NCI-H510A treated with DMSO at 0.1 percent for 48 hours (cell line): ENCODE measurements around the gene KCTD1.

Experiments
- DNase-seq: peaks from one replicate; lab custom pipeline; 2025; lab: John Stamatoyannopoulos, UW

Gene KCTD1

GRCh38 chr18:26549263-26550094 is 1.1 kb upstream of the KCTD1 start:
- no peak for DNase-seq

DNA sequence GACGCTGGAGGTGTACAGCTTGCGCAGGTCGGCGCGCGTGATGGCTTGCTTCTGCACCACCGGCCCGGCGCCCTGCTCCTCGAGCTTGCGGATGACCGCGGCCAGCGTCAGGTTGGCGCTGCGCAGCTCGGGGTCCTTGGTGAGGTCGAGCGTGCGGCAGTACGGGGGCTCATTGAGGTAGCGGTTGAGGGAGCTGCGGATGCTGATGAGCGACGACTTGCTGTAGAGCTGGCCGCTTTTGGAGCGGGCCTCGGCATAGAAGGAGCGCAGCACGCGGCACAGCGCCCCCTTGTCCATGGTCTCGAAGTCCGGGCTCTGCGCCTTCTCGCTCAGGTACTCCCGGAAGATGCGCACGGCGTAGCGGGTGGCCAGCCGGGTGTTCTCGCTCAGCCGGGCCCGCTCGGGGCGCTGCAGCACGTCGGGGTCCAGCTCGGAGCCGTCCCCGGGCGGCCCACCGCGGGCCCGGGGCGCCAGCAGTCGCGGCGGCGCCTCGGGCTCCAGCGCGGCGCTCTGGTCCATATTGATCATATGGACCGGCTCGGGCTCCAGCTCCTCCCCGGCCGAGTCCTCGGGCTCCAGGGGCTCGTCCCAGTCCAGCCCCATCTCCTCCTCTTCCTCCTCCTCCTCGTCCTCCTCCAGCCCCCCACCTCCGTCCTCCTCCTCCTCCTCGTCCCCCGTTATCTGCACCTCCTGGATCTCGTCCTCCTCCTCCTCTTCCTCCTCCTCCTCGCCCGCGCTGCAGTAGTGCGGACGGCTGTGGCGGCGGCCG is 523 bp downstream of the KCTD1 start:
- no peak for DNase-seq

- no peak for DNase-seq
Measured at GRCh38 chr18:26546875-26547645, 1.3 kb downstream of the KCTD1 start.

DNA sequence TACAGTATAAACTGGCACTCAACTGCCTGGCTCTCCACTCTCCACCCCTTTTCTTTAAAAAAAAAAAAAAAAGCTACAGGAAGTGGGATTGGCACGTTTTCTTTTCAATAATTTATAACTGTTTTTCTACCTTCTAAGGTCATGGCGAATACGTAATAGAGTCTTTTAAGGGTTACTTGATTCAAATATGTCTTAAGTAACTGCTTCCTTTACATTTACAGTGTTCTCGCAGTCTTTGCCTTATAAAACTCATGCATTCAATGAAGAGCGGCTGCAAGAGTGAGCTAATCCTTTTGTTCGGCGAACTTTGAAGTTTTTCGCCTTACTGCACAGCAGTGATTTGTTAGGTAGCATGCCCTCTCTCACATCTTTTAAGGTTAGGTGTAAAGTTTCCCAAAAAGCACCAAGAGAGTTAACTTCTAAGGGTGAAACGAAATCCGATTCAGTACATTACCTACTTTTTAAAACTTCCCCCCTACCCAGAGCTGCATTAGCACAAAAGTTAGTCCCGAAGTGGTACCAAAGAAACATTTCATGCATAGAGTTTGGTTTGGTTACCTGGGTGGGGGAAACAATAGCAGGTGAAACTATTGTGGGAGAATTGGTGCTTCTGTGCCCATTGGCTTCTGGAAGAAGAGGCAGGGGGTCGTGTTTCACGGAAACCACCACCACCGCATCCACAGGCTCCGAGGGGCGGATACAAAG is 2.0 kb downstream of the KCTD1 start:
- DNase-seq, result no peak

GRCh38 chr18:26545335-26546123 is 2.8 kb downstream of the KCTD1 start:
- DNase-seq, result no peak

- no peak for DNase-seq
Measured at GRCh38 chr18:26544451-26544850, 3.9 kb downstream of the KCTD1 start.

- DNase-seq, result no peak
Measured at GRCh38 chr18:26543373-26543772, 5.0 kb downstream of the KCTD1 start.

DNA sequence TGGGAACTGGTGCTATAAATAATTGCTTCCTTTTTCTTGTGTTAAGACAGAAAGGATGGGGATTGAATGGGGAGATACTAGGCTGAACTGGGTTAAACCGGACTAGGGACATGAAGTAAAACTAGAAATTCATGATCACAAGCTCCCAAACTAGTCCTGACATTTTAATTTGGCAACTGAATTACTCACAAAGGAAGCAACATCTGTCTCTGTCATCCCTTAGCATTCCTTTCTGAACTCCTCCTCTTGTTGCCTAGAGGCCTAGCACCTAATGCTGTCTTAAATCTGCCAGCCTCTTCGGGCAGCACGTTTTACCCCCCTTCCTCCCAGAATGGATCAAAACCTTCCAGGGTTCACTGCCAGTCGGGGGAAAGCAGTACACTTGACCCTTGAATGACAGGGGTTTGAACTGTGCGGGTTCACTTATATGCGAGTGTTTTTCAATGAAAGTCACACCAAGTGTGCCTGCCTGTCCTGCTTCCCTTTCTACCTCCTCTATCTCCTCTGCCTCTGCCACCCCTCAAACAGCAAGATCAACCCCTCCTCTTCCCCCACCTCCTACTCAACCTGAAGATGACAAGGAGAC is 8.2 kb downstream of the KCTD1 start:
- DNase-seq, result no peak

- no peak for DNase-seq
Measured at GRCh38 chr18:26538524-26538923, 9.8 kb downstream of the KCTD1 start.

- no peak for DNase-seq
Measured at GRCh38 chr18:26536664-26537063, 11.7 kb downstream of the KCTD1 start.

GRCh38 chr18:26536032-26536431 is 12.3 kb downstream of the KCTD1 start:
- DNase-seq, result no peak

DNA sequence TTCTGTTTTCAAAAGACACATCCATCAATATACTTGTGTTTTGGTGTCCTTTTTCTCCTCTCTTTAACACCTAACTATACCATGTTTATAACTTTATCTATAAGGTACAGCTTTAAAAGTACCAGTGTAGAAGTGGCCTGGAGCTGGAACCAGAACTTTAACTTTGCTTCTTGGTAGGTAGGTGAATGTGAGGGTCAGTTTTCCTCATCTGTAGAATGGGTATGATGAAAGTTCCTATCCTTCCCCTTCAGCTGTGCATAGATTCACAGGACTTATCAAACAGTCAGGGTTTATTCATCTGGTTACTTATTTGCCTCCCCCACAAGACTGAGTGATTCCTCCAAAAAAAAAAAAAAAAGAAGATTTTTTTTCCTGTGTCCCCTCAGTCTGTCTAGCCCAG is 12.7 kb downstream of the KCTD1 start:
- DNase-seq, result no peak

GRCh38 chr18:26532367-26533340 is 15.7 kb downstream of the KCTD1 start:
- no peak for DNase-seq

DNA sequence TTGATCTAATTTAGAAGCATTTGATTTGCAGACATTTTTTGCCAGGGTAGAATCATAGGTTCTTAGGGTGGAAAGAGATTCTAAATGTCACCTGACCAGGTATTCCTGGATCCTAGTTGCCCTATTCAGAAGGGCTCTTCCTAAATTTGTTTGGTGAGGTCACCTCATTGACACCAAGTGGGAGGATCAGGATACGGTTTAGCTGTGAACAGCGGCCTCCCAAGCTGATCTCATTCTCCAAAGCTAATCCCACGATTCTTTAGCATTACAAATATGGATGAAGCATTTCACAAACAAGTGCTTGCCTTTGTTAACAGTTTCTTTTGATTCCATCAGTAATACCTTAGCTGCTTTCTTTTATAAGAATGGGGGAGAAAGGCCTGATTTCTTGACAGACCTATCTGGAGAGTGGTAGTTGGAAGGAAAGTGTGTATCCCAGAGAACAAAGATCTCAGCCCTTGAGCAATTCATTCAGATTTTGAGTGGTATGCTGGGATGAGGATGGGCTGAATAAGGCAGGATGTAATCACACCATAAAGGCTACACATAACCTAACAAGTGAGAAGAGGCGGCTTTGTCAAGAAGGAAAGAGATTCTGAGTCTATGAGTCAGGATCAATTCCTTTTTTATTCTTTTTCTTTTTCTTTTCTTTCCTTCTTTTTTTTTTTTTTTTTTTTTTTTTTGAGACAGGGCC is 16.6 kb downstream of the KCTD1 start:
- no peak for DNase-seq

- no peak for DNase-seq
Measured at GRCh38 chr18:26526966-26527234, 21.5 kb downstream of the KCTD1 start.

GRCh38 chr18:26526128-26526965 is 22.0 kb downstream of the KCTD1 start:
- no peak for DNase-seq

GRCh38 chr18:26524504-26525351 is 23.6 kb downstream of the KCTD1 start:
- DNase-seq, result no peak
